ENCODE data around the gene CDK8.

CDK8 gene

GRCh38 chr13:26382835-26383234 is 128.9 kb downstream of the CDK8 start:
- DNase-seq (ENCODE audit: low read depth in 2 of 2) = no peak

- no peak for DNase-seq (ENCODE audit: low read depth in 2 of 2)
Measured at GRCh38 chr13:26384587-26384986, 130.7 kb downstream of the CDK8 start.

- no peak for DNase-seq (ENCODE audit: low read depth in 2 of 2)
Measured at GRCh38 chr13:26386026-26386425, 132.1 kb downstream of the CDK8 start.

GRCh38 chr13:26390203-26390602 is 136.3 kb downstream of the CDK8 start:
- no peak for DNase-seq (ENCODE audit: low read depth in 2 of 2)

- DNase-seq (ENCODE audit: low read depth in 2 of 2) = no peak
Measured at GRCh38 chr13:26400545-26400944, 146.6 kb downstream of the CDK8 start.

- DNase-seq (ENCODE audit: low read depth in 2 of 2) = no peak
Measured at GRCh38 chr13:26401069-26401468, 147.1 kb downstream of the CDK8 start.

GRCh38 chr13:26401578-26402021 is 147.7 kb downstream of the CDK8 start:
- DNase-seq (ENCODE audit: low read depth in 2 of 2) = no peak

- DNase-seq (ENCODE audit: low read depth in 2 of 2) = no peak
Measured at GRCh38 chr13:26406791-26407190, 152.9 kb downstream of the CDK8 start.

- no peak for DNase-seq (ENCODE audit: low read depth in 2 of 2)
Measured at GRCh38 chr13:26411206-26411605, 157.3 kb downstream of the CDK8 start.

- DNase-seq (ENCODE audit: low read depth in 2 of 2) = no peak
Measured at GRCh38 chr13:26412263-26412662, 158.3 kb downstream of the CDK8 start.

- DNase-seq (ENCODE audit: low read depth in 2 of 2) = no peak
Measured at GRCh38 chr13:26412936-26413716, 159.2 kb downstream of the CDK8 start.

GRCh38 chr13:26420282-26420960 is 166.5 kb downstream of the CDK8 start:
- DNase-seq (ENCODE audit: low read depth in 2 of 2) = no peak

GRCh38 chr13:26422036-26422435 is 168.1 kb downstream of the CDK8 start:
- DNase-seq (ENCODE audit: low read depth in 2 of 2) = no peak

- DNase-seq (ENCODE audit: low read depth in 2 of 2) = no peak
Measured at GRCh38 chr13:26423629-26424028, 169.7 kb downstream of the CDK8 start.

GRCh38 chr13:26424181-26424580 is 170.3 kb downstream of the CDK8 start:
- DNase-seq (ENCODE audit: low read depth in 2 of 2) = no peak

GRCh38 chr13:26425443-26426358 is 171.8 kb downstream of the CDK8 start:
- no peak for DNase-seq (ENCODE audit: low read depth in 2 of 2)

- DNase-seq (ENCODE audit: low read depth in 2 of 2) = no peak
Measured at GRCh38 chr13:26433776-26434175, 179.8 kb downstream of the CDK8 start.

- no peak for DNase-seq (ENCODE audit: low read depth in 2 of 2)
Measured at GRCh38 chr13:26435171-26435570, 181.2 kb downstream of the CDK8 start.

- no peak for DNase-seq (ENCODE audit: low read depth in 2 of 2)
Measured at GRCh38 chr13:26435646-26436045, 181.7 kb downstream of the CDK8 start.

GRCh38 chr13:26436914-26437313 is 183.0 kb downstream of the CDK8 start:
- no peak for DNase-seq (ENCODE audit: low read depth in 2 of 2)

- no peak for DNase-seq (ENCODE audit: low read depth in 2 of 2)
Measured at GRCh38 chr13:26440111-26440510, 186.2 kb downstream of the CDK8 start.

- no peak for DNase-seq (ENCODE audit: low read depth in 2 of 2)
Measured at GRCh38 chr13:26441476-26441875, 187.5 kb downstream of the CDK8 start.
